Ectodermal cell (in vitro differentiated cells): ENCODE data around the gene PRRG4.

Experiments used
- H3K27ac ChIP-seq: 2 replicates; pipeline ENCODE4 v1.7.0; 2013; ENCODE audit warnings: mild to moderate bottlenecking, low read depth, low read length; ENCODE audit not compliant: insufficient read depth, poor library complexity, severe bottlenecking
- H3K27me3 ChIP-seq: 2 replicates; pipeline ENCODE4 v1.7.0; 2013; ENCODE audit warnings: mild to moderate bottlenecking, low read length; ENCODE audit not compliant: insufficient read depth, control insufficient read depth, poor library complexity, severe bottlenecking
- H3K36me3 ChIP-seq: one replicate; pipeline ENCODE4 v1.7.0; 2013; ENCODE audit warnings: low read length; ENCODE audit not compliant: control insufficient read depth, insufficient read depth
- H3K4me1 ChIP-seq: one replicate; pipeline ENCODE4 v1.7.0; 2013; ENCODE audit warnings: low read length; ENCODE audit not compliant: control insufficient read depth, insufficient read depth
- H3K4me3 ChIP-seq: 2 replicates; pipeline ENCODE4 v1.7.0; 2013; ENCODE audit warnings: low read depth, low read length, control low read depth; ENCODE audit not compliant: insufficient read depth
- H3K9me3 ChIP-seq: 2 replicates; pipeline ENCODE4 v1.7.0; 2013; ENCODE audit warnings: mild to moderate bottlenecking, low read length, moderate library complexity; ENCODE audit not compliant: control insufficient read depth
- WGBS, 2 experiments: methylation state at CpG; one replicate each; pipeline ENCODE4 v1.1.7; 2013; ENCODE audit warnings: missing lambda C conversion rate in 2 of 2; 5-methylcytosine and 5-hydroxymethylcytosine counted together

PRRG4 gene

GRCh38 chr11:32829157-32829679, 509 bp upstream of the PRRG4 start:
- H3K27ac ChIP-seq = no peak overlapping the region
- no peaks in the 10 kb centered on the region for H3K9me3 ChIP-seq
- H3K4me1 ChIP-seq = peaks cover 4% of the 10 kb centered on the region
- WGBS, 2 experiments = 14 to 28% methylated on average over 10 to 12 of the region's 12 CpGs
- peak overlapping the region; percentile 52 for H3K4me3 ChIP-seq
- peaks cover 44% of the 10 kb centered on the region for H3K27me3 ChIP-seq
- H3K36me3 ChIP-seq = no peaks in the 10 kb centered on the region

GRCh38 chr11:32830413-32830738, 649 bp downstream of the PRRG4 start:
- peak overlapping the region; percentile 52 for H3K4me3 ChIP-seq
- H3K4me1 ChIP-seq = peaks cover 4% of the 10 kb centered on the region
- peaks cover 44% of the 10 kb centered on the region for H3K27me3 ChIP-seq
- 61 to 70% methylated on average over 6 of the region's 6 CpGs for WGBS, 2 experiments
- H3K9me3 ChIP-seq = no peaks in the 10 kb centered on the region
- H3K36me3 ChIP-seq = no peaks in the 10 kb centered on the region
- H3K27ac ChIP-seq = no peak overlapping the region

- H3K4me1 ChIP-seq = peaks cover 4% of the 10 kb centered on the region
- H3K4me3 ChIP-seq = no peak overlapping the region
- no peaks in the 10 kb centered on the region for H3K36me3 ChIP-seq
- peaks cover 44% of the 10 kb centered on the region for H3K27me3 ChIP-seq
- WGBS, 2 experiments = 92 to 95% methylated on average over 9 of the region's 9 CpGs
- H3K9me3 ChIP-seq = no peaks in the 10 kb centered on the region
- H3K27ac ChIP-seq = no peak overlapping the region
Observed at GRCh38 chr11:32830796-32831195, 1.1 kb downstream of the PRRG4 start.

GRCh38 chr11:32831221-32831620, 1.5 kb downstream of the PRRG4 start:
- Histone ChIP-seq H3K36me3 (no peaks in the 10 kb centered on the region), H3K4me1 (peaks cover 4% of the 10 kb centered on the region), H3K4me3 (no peak overlapping the region), H3K27ac (no peak overlapping the region), H3K9me3 (no peaks in the 10 kb centered on the region), H3K27me3 (peaks cover 44% of the 10 kb centered on the region)
- WGBS, 2 experiments = 86 to 90% methylated on average over 3 of the region's 3 CpGs

GRCh38 chr11:32833921-32834320, 4.2 kb downstream of the PRRG4 start:
- Histone ChIP-seq H3K27ac (no peak overlapping the region), H3K36me3 (no peaks in the 10 kb centered on the region), H3K27me3 (peaks cover 31% of the 10 kb centered on the region), H3K9me3 (no peaks in the 10 kb centered on the region), H3K4me1 (peaks cover 4% of the 10 kb centered on the region), H3K4me3 (no peak overlapping the region)
- WGBS, 2 experiments = 74 to 81% methylated on average over 1 of the region's 1 CpG

- 93% methylated on average over 1 to 2 of the region's 2 CpGs for WGBS, 2 experiments
- H3K27ac ChIP-seq = no peak overlapping the region
- H3K4me3 ChIP-seq = no peak overlapping the region
- no peaks in the 10 kb centered on the region for H3K4me1 ChIP-seq
- H3K36me3 ChIP-seq = no peaks in the 10 kb centered on the region
- no peaks in the 10 kb centered on the region for H3K9me3 ChIP-seq
- H3K27me3 ChIP-seq = peaks cover 2% of the 10 kb centered on the region
Observed at GRCh38 chr11:32836946-32837345, 7.2 kb downstream of the PRRG4 start.

- H3K9me3 ChIP-seq = no peaks in the 10 kb centered on the region
- H3K27me3 ChIP-seq = no peaks in the 10 kb centered on the region
- H3K4me1 ChIP-seq = no peaks in the 10 kb centered on the region
- H3K36me3 ChIP-seq = no peaks in the 10 kb centered on the region
- H3K4me3 ChIP-seq = no peak overlapping the region
- no peak overlapping the region for H3K27ac ChIP-seq
- 100% methylated on average over 1 of the region's 2 CpGs; no CpG with 5 or more reads in 1 of the 2 experiments for WGBS, 2 experiments
Observed at GRCh38 chr11:32838505-32839274, 9.0 kb downstream of the PRRG4 start.

GRCh38 chr11:32839308-32839707, 9.6 kb downstream of the PRRG4 start:
- no peak overlapping the region for H3K27ac ChIP-seq
- 97 to 100% methylated on average over 1 to 2 of the region's 2 CpGs for WGBS, 2 experiments

GRCh38 chr11:32840587-32840986, 10.9 kb downstream of the PRRG4 start:
- H3K36me3 ChIP-seq = no peaks in the 10 kb centered on the region
- H3K9me3 ChIP-seq = no peaks in the 10 kb centered on the region
- H3K27ac ChIP-seq = no peak overlapping the region
- WGBS, 2 experiments = 90 to 92% methylated on average over 2 of the region's 2 CpGs
- no peaks in the 10 kb centered on the region for H3K27me3 ChIP-seq
- H3K4me3 ChIP-seq = no peak overlapping the region
- H3K4me1 ChIP-seq = no peaks in the 10 kb centered on the region

More at GRCh38 chr11:32839308-32839707, 9.6 kb downstream of the PRRG4 start:
- Histone ChIP-seq H3K9me3 (no peaks in the 10 kb centered on the region), H3K4me1 (no peaks in the 10 kb centered on the region), H3K36me3 (no peaks in the 10 kb centered on the region), H3K27me3 (no peaks in the 10 kb centered on the region), H3K4me3 (no peak overlapping the region)

GRCh38 chr11:32843544-32843943, 13.8 kb downstream of the PRRG4 start:
- H3K4me3 ChIP-seq = no peak overlapping the region
- H3K27me3 ChIP-seq = no peaks in the 10 kb centered on the region
- WGBS, 2 experiments = 92 to 100% methylated on average over 1 to 2 of the region's 3 CpGs
- H3K4me1 ChIP-seq = no peaks in the 10 kb centered on the region
- no peaks in the 10 kb centered on the region for H3K9me3 ChIP-seq
- no peaks in the 10 kb centered on the region for H3K36me3 ChIP-seq
- H3K27ac ChIP-seq = no peak overlapping the region
